Testis (tissue), 2 donors: ENCODE measurements around the gene AHR.

Experiments
- CTCF ChIP-seq, 3 experiments: fragments of 450-650 bp in 2 of 3; fragments of 200-600 bp in 1 of 3; sonication (generic) in 1 of 3; IDR thresholded peaks; one replicate each; pipeline ENCODE4 v1.5.1; 2016 to 2019; ENCODE audit warnings: antibody characterized with exemption in 3 of 3, mild to moderate bottlenecking in 2 of 3, moderate library complexity in 1 of 3
- POLR2A ChIP-seq: fragments of 450-650 bp; IDR thresholded peaks from one replicate; pipeline ENCODE4 v1.6.1; 2017; ENCODE audit warnings: antibody characterized with exemption, mild to moderate bottlenecking, moderate library complexity

GRCh38 chr7:17347401-17347800, 48.9 kb downstream of the AHR start:
- TF ChIP-seq CTCF (IDR thresholded peaks at IDR 0.05) (no peak), POLR2A (no peak)
